GM21528 (cell line): ENCODE measurements around the gene IL19.
"Not testable (repeated sequence)": the region's sequence is repeated elsewhere in the genome, so short reads cannot be mapped to it uniquely, and the experiment has no call there.

ENCODE experiments used
- ATAC-seq: cut with Tn5 transposase; IDR thresholded peaks from one replicate; pipeline ENCODE4 v1.9.1; 2021; ENCODE audit warnings: mild to moderate bottlenecking, moderate library complexity; ENCODE audit not compliant: unreplicated experiment, low FRiP score

IL19 gene

DNA sequence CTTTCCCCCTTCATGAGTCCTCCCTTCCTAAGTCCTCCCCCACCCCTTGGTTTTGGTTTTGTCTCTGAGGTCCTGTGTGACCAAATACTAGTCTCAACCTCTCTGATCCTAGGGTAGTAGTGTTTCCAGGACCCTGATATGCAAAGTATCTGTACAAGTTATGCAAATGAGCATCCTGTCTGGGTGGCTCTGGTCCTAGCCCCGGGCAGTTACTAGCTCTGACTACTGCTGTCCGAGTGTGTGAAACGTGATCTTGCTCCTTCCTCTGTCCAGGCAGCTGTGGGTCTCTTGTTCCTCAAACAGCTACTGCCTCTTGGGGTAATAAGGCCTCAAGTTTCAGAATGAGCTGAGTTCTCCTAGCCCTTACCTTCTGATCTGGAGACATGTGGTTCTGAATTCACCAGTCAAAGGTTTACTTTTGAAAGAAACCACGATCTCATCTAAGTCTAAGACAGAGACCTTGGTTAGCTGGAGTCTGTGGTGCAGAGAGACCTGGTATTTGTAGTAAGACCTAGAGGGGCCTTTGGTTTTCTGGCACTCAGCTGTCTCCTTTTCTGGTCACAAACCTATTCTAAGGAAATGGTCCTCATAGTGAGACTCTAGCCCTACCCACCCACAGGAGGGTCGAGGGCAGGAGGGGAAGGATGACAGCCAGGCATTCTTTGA lies 31.0 kb upstream of the IL19 start:
- ATAC-seq = peak; percentile 80

DNA sequence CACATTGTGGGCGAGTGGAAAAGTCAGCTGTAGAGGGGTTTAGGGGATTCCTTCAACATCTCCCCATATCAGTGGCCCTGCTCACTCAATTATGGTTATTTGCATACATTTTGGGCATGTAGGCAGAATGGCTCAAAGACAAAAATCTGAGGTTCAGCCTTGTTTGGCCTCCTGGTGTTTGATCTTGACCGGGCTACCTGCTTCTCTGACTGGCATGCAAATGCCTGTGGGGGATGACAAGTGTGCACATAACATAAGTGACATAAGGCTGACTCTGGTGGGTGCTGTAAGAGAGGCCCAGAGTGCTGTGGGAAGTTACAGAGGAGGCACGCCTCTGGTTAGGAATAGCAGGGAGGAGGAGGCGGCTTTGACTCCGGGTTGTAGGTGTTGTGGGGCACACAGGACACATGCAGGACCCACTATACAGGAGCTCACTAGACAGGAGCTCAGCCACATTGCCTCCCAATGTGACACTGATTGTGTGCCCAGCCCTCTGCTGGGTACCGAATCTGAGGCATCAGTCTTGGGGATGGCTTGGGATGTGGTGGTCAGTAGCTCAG lies 29.4 kb upstream of the IL19 start:
- no peak for ATAC-seq

DNA sequence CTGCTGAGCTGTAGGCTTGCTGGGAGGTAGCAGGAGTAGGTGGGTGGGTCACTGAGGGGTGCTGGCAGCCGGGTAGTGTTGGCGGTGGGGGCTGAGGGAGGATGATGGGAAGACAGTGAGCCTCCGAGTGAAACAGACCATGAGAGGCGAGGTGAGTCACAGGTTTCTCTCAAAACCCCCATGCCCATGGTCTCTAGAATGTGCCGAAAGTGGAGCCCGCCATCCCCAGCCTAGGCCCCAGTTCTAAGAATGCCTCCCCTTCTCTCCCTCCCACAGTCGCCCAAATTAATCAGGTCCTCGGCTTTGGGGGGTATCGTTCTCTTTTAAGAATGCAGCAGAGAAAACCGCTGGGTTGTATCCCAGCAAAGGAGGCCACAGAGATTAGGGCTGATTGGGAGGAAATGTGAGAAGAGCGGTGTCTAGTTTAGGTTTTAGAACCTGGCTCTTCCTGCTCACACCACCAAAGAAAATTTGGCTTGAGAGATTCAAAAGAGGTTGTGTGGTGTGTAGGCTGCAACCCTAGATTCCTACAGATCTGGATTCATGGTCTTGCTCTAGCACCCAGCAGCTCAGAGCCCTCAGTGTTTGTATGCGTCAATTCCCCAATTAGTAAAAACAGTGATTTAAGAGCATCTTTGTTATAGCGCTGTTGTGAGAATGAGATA lies 27.7 kb upstream of the IL19 start:
- ATAC-seq = no peak

DNA sequence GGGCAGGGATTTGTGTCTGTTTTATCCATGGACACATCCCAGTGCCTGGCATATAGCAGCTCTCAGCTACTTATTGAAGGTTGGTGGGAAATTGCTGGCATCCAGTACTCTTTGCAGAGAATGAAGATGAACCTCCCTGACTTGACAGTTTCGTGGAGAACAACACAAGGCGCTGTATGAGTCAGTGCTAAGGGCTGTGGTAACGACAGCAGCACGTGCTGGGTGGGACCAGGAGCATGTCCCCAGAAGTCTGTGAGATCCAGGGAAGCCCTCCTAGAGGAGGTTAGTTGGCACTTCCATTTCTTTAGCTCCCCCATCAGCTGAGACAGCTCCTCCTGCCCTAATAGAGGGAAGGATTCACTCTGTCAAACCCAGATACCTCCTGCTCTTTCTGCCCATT lies 25.9 kb upstream of the IL19 start:
- ATAC-seq = no peak

DNA sequence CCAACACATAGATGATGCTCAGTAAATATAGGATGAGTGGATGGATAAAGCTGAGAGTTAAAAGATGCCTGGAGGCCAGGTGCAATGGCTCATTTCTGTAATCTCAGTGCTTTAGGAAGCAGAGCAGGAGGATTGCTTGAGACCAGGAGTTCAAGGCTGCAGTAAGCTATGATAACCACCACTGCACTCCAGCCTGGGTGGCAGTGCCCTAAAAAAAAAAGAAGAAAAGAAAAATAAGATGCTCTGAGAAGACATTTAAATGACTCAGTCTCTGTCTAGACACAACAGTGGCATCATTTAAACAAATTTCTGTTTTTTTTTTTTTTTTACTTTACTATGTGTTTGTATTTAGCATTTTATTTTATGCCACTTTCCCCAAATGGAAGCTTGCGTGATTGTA lies 25.3 kb upstream of the IL19 start:
- ATAC-seq = no peak

DNA sequence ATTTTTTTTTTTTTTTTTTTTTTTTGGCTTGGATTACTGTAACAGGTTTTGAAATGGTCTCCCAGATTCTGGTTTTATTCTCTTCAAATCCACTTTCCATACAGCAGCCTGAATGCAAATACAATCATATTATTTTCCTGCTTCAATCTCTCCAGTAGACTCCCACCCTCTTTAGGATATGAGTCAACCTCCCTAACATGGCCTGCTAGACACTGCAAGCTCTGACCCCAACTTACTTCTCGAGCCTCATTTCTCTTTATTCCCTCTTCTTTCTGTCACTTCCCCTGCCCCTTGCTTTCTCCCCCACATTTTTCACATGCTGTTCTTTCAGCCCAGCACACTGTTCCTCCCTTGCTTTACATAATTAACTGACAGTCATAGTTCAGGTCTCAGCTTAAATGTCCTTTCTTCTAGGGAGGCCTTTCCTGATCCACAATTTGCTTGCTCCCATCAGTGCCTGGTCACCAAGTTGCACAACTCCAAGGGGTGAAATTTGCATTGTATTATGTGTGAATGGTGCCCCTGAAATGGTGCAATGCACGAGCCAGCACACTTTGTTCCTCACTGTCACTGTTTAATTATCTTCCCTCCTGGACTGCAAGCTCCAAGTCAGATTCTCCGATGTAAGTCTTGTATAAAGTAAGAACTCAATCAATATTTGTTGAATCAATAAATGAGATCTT lies 22.1 kb upstream of the IL19 start:
- no peak for ATAC-seq

DNA sequence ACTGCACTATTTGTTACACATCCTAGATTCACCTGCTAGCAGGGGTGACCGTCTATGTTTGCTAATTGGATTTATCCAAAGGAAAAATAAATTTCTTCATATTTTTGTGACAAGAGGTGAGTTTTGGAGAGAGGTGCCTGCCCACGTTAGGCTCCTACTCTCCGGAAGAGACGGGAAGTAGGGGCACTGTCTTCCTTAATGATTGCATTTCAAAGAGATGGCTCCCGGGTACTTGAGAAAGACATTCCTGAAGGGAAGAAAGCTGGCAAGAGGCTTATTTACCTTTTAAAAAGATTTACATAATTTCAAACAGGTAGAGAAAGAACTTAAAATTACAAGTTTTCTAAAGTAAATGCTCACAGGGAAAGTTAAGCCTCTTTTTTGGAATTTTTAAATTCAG lies 18.7 kb upstream of the IL19 start:
- no peak for ATAC-seq

DNA sequence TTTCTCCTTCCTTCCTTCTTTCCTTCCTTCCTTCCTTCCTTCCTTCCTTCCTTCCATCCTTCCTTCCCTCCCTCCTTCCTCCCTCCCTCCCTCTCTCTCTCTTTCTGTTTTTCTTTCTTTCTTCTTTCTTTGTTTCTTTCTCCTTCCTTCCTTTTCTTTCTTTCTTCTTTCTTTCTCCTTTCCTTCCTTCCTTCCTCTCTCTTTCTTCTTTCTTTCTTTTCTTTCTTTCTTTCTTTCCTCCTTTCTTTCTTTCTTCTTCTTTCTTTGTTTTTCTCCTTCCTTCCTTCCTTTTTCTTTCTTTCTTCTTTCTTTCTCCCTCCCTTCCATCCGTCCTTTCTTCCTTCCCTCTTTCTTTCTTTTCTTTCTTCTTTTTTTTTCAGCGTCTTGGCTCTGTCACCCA lies 18.1 kb upstream of the IL19 start:
- no peak for ATAC-seq

DNA sequence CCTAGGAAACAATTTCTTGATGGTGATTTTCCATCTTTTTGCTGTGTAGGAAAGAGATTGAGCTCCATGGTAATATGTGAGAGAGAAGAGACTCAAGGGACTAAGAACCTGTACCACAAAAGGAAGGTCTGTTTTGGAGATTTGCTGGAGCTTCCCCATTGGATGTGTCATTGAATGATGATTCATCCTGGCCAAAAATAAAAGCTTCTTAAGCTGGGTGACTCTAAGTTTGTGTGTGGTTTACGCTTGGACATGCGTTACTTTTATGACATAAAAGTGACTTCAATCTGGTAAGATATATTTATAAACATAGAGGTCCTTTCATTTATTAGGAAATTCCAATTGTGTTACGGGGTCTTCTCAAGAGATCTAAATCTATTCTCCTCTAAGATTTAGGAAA lies 17.4 kb upstream of the IL19 start:
- ATAC-seq = no peak

DNA sequence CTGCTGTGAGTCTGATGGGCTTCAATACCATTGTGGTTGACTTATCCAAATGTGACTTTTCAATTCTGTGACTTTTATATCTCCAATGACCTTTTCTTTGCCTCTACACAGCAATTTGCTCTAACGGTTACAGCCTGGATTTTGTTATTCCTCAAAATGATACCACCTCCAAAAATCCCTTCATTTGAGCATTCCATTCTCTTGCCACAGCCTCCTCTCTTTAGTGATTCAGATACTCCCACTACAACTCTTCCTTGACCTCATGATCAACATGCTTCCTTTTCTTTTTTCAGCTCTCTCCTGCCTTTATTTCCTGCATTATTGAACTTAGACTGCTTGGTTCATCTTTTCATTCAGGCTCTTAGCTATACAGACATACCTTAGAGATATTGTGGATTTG lies 16.6 kb upstream of the IL19 start:
- ATAC-seq = no peak

DNA sequence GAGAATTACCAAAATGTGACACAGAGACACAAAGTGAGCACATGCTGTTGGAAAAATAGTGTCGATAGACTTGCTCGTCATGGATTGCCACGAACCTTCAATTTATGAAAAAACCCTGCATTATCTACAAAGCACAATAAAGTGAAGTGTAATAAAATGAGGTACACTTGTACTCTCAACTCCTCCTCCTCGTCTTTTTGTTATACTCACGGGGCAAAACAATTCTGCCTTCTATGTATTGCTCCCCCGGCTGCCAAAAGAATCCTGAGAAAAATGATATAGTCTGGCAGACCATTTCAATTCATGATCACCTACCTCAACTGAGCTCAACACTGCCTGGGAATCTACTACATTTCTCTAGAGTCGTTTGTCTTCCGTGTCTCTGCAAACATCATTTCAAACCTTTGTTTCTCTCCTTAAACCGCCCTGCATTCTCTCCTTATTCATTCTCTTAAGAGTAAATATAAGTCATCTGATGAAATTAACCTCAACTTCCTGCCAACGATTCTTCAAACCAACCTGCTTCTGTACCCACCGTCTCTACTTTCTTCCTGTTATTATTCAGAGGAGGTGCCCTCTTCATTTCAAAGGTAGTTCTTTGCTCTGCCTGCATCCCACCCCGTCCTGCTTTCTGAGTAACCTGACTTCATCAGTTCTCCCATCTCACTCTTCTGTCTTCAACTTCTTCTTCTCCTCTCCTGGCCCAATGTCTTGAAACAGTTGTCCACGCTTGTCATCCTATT lies 12.9 kb upstream of the IL19 start:
- no peak for ATAC-seq

DNA sequence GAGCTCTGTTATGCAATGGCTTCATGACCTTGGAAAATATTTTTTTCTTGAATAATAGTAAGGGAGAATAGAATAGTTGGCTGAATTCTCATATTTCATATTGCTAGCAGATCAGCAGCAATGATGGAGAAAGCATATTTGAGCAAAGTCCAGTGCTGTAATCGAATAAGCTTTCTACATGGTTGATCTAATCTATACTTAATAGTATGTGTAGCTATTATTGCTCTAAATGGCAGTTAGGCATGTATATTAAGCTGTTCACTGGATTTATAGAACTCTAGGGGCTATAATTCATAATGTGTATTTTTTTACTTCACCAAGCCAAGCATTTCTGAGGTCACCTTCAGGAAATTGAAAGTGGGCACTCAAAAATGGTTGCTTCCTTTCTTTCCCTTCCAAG lies 10.0 kb upstream of the IL19 start:
- no peak for ATAC-seq

DNA sequence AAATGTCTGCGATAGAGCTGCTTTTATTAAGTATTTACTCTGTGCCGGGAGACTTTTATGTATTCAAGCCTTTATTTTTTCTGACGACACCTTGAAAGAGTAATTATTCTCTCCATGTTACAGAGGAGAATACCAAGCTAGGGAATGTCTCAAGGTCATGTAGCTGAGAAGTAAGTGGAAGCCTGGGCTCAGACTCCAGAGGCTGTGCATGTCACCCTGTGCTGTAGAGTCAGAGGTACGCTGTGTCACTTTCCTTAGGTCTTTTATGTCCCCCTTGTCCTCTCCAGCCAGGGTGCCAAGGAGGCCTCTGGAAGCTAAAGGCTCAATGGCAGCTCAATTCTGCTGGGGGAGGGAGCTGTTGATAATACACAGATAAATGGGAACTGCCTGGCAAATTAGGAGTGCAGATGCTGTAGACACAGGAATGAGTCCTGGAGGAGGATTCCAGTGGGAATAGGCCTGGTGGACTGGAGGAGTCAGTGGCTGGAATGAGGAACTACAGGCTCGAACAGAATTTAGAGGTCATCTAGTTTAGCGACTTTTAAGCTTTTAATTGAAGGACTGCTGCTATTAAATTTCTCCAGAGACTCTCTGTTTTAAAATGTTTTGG lies 9.3 kb upstream of the IL19 start:
- ATAC-seq = no peak

DNA sequence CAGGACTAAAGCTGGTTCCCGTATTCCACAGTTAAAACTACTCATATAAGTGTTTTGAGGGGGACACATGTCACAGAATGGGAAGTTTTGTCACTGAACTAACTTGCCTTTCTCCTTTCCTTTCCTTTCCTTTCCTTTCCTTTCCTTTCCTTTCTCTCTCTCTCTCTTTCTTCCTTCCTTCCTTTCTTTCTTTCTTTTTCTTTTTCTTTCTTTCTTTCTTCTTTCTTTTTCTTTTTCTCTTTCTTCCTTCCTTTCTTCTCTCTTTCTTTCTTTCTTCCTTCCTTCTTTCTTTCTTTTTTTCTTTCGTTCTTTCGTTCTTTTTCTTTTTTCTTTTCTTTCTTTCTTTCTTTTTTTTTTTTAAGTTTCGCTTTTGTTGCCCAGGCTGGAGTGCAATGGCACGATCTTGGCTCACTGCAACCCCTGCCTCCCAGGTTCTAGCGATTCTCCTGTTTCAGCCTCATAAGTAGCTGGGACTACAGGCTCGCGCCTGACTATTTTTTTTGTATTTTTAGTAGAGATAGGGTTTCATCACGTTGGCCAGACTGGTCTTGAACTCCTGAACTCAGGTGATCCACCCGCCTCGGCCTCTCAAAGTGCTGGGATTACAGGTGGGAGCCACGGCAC lies 7.7 kb upstream of the IL19 start:
- not testable (repeated sequence) for ATAC-seq

DNA sequence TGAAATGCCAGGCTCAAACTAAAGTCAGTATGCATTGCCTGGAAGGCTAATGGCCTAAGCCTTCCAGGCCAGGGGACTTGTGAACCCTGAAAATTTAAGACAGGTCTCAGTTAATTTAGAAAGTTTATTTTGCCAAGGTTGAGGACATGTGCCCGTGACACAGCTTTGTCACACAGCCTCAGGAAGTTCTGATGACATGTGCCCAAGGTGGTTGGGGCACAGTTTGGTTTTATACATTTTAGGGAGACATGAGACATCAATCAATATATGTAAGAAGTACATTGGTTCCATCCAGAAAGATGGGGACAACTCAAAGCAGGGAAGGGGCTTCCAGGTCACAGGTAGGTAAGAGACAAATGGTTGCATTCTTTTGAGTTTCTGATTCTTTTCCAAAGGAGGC lies 4.8 kb upstream of the IL19 start:
- not testable (repeated sequence) for ATAC-seq

DNA sequence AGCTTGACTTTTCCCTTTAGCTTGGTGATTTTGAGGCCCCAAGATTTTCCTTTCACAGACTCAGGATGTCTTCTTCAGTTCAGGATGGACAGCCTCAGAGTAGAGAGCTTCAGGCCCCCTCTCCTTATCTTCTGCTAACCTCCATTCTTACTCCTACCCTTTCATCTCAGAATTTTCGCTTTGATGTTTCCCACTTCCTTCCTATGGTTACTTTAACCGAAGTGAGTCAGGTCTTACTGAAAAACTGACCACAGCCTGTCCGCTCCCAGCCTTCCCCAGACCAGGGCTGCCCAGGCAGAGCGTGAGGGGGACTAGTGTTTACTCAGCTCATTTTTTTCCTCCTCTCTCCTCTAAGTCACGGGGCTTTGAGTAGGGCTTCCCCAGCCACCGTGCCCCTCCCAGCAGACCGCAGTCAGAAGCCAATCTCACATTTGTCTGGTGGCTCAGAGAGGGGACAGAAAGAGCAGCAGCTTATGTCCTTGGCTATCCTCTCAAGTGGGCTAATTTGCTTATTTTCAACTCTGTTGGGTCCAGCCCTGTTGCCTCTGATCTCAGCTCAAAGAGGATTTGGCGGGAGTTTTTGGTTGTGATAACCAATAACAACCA lies 4.2 kb upstream of the IL19 start:
- peak; percentile 48 for ATAC-seq

DNA sequence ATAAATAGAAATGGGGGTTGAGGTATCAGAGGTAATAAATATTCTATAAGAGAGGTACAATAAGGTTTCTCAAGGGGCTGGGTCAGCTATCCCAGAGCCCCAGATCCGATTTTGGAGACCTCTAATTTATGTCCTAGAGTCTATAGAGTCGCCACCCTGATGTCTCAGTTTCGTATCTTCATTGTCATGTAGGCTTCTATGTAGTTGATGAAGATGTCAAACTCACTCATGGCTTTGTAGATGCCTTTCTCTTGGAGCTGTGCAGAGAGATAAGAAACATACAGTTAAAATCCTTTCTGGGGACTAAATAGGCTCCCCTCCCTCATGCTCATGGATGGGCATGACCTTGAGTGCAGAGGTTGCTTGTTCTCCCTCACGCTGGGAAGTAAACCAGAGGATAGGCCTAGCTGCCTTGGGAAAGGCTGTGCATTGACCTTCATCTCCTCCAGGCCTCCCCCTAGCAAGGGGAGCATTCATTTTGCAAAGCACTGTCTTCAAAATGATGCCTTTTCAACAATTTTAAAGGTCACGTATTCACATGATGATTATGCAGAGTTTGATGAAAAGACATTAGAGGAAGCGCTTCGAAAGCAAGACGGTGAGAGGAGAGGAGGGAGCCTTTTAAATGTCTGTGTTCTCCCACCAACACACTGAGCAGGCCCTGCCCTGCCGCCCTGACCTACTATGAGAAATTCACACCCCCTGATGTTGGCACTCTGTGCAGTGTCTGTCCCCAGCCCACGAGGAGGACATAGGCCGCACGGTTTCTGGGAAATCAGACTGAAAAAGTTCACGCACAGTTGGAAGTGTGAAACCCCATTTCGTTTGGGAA lies 1.9 kb upstream of the IL19 start:
- no peak for ATAC-seq

DNA sequence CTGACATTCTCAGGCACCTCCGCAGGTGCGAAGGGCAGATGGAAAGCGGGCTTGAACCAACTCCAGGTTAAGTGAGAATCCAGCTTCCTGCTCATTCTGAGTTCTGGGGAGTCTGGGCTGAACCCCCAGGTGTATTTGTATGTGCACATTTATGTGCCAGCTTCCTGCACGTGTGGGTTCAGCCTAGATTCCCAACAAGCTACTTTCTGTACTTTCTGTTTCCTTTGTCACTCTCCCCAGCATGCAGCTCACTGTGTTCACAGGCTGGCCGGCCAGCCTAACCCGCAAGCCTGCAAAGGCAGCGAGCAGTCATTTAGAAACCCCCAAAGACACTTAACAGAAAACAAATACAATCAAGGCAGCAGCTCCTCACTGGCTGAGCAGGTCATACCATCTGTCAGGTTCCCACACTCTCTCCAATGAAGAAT lies 1.3 kb upstream of the IL19 start:
- ATAC-seq = peak; percentile 60

DNA sequence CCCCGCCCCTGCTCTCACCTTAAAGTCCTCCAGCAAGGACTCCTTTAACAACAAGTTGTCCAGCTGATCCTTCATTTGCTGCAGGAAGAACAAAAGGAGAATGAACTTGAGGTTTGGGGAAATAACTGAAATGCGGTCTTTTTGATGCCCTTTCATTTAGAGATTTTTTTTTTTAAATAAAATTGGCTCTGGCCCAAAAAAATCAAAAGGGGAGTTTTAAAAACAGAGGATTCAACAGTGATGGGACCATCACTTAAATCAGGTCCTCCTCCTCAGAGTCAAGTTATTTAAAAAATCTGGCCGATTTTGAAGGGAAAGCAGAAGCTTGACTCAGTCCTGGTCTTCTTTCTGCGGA lies 742 bp downstream of the IL19 start:
- no peak for ATAC-seq
